ENCODE measurements around the gene ZC3H12D. TPM values are rescaled to one million over a fixed set of nuclear protein-coding genes. Genes with fewer than 3 reads are reported as not detected.

ZC3H12D gene
- total and polyA plus RNA-seq, 2 of the 8 experiments (the other 6 are each of a cell fraction or from before 2014, with no cell fraction given), result 0.05 to 0.07 TPM

DNA sequence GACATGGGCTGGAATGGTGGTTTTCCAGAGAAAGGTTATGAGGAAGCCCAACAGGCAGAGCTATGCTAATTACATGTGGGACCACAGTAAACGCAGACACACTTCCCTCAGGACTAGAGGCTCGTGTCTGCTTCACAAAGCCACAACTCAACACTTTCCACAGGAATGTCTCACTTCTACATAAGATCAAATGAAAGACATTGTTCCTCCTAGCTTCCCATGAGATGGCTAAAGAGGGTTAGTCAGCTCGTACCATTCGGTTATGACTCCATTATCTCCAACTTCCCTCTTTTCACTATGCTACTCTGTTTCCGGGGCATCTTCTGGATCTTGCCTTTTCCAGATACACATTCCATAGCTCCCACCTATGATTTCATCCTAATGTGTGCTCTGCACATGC, 29.1 kb upstream of the ZC3H12D start:
- no peaks in the 10 kb centered on the region for H3K23me2 ChIP-seq (ENCODE audit: low read depth, low read length)
- no peak overlapping the region for H3K23ac ChIP-seq (ENCODE audit: insufficient read length)
- POLR2A ChIA-PET (ENCODE audit: partially characterized antibody), result interaction anchor here (0.6 to 1.0 kb wide), 2 partner anchors 8 to 107 kb away, joined by 3 read pairs; no protein-coding TSS in a partner anchor
- no peak overlapping the region for H2BK15ac ChIP-seq (ENCODE audit: low read length)
- no peak overlapping the region for H2BK20ac ChIP-seq (ENCODE audit: low read length)
- H4K5ac ChIP-seq (ENCODE audit: insufficient read length, low read depth, low read length), result no peak overlapping the region
- no peak overlapping the region for H2AFZ ChIP-seq (ENCODE audit: low read length)
- no peaks in the 10 kb centered on the region for H3K27me3 ChIP-seq (replicated peaks in 1 of 4; ENCODE audit: control insufficient read depth in 3 of 4, extremely low read depth in 1 of 4, insufficient read depth in 3 of 4, low read length in 3 of 4)
- H3K79me2 ChIP-seq (ENCODE audit: control insufficient read depth in 1 of 2, insufficient read depth in 2 of 2, low read length in 2 of 2), result no peaks in the 10 kb centered on the region
- no peak overlapping the region for H3K9ac ChIP-seq (replicated peaks in 1 of 4; ENCODE audit: extremely low read depth in 1 of 4, low read depth in 3 of 4, low read length in 3 of 4)
- H3K4me2 ChIP-seq (ENCODE audit: insufficient read depth in 1 of 2, low read depth in 2 of 2, low read length in 2 of 2), result no peak overlapping the region
- peaks cover 0 to 3% (median 0%) of the 10 kb centered on the region in 4 experiments; a peak in 2 of 8 replicates for H3K36me3 ChIP-seq (ENCODE audit: control insufficient read depth in 2 of 4, insufficient read depth in 4 of 4, low read length in 3 of 4)
- H3K4ac ChIP-seq (replicated peaks; ENCODE audit: insufficient read length, low read depth, low read length), result no peak overlapping the region
- H2BK120ac ChIP-seq (replicated peaks; ENCODE audit: low read depth, low read length), result no peak overlapping the region
- CTCF ChIA-PET (ENCODE audit: partially characterized antibody), result interaction anchor here (0.6 kb wide), 1 partner anchor 64 kb away, joined by 3 read pairs; no protein-coding TSS in a partner anchor
- H3K27ac ChIP-seq (ENCODE audit: low read depth, low read length), result no peak overlapping the region
- no peak overlapping the region for H4K8ac ChIP-seq (ENCODE audit: extremely low read depth, insufficient read depth, low read length)
- H3K4me3 ChIP-seq (ENCODE audit: extremely low read depth in 1 of 4, insufficient read depth in 2 of 4, low read depth in 3 of 4, low read length in 4 of 4), result no peak overlapping the region
- FAIRE-seq (no peak), DNase-seq (ENCODE audit: low read depth in 1 of 2, low spot score in 2 of 2) (no peak)
- H3K56ac ChIP-seq (replicated peaks; ENCODE audit: insufficient read length, low read depth, low read length), result no peak overlapping the region
- H2BK12ac ChIP-seq (ENCODE audit: low read depth, low read length), result no peak overlapping the region
- no peak overlapping the region for H3K18ac ChIP-seq (ENCODE audit: extremely low read depth, low read length)
- peaks cover 0 to 3% of the 10 kb centered on the region in 2 experiments for H4K20me1 ChIP-seq (replicated peaks in 1 of 2; ENCODE audit: control insufficient read depth in 1 of 2, insufficient read depth in 2 of 2, low read length in 2 of 2)
- H3K4me1 ChIP-seq (replicated peaks in 1 of 4; ENCODE audit: control insufficient read depth in 3 of 4, insufficient read depth in 4 of 4, low read length in 3 of 4), result no peaks in the 10 kb centered on the region
- no peaks in the 10 kb centered on the region for H3K9me3 ChIP-seq (ENCODE audit: insufficient read depth in 2 of 2, low read depth in 1 of 2, low read length in 1 of 2)
- no peak overlapping the region for H2AK5ac ChIP-seq (ENCODE audit: low read depth, low read length)
- 91% methylated on average over 5 of the region's 5 CpGs; no CpG with 5 or more reads in 1 of the 2 experiments for WGBS, 2 experiments (ENCODE audit: extremely low coverage in 1 of 2, insufficient coverage in 1 of 2, insufficient read length in 1 of 2, insufficient replicate concordance in 2 of 2, low coverage in 1 of 2, low lambda C conversion rate in 2 of 2, missing lambda C conversion rate in 1 of 2)
- H3K14ac ChIP-seq (ENCODE audit: insufficient read length), result no peak overlapping the region
- H4K91ac ChIP-seq (replicated peaks; ENCODE audit: insufficient read length, low read length), result no peak overlapping the region
- H3K79me1 ChIP-seq (ENCODE audit: low read depth, low read length), result no peaks in the 10 kb centered on the region
- H2BK5ac ChIP-seq (ENCODE audit: low read depth, low read length), result no peak overlapping the region
- TF ChIP-seq KDM1A (IDR thresholded peaks at IDR 0.05; ENCODE audit: borderline replicate concordance, low read length), result no peak
- TF ChIP-seq CREB1 (IDR thresholded peaks at IDR 0.05), result no peak
- TF ChIP-seq, protein P1, sequence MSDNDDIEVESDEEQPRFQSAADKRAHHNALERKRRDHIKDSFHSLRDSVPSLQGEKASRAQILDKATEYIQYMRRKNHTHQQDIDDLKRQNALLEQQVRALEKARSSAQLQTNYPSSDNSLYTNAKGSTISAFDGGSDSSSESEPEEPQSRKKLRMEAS (IDR thresholded peaks at IDR 0.05), result no peak
- TF ChIP-seq RNF2 (IDR thresholded peaks at IDR 0.05; ENCODE audit: borderline replicate concordance, low read depth, low read length, missing control alignments, poor library complexity, severe bottlenecking), result no peak
- TF ChIP-seq TEAD4 (IDR thresholded peaks at IDR 0.05; ENCODE audit: low read depth, low read length), result no peak
- no peak for TF ChIP-seq TAF7 (optimal IDR thresholded peaks at IDR 0.05; ENCODE audit: borderline replicate concordance, low read depth, low read length)
- TF ChIP-seq BACH1 (IDR thresholded peaks at IDR 0.05; ENCODE audit: low read length), result no peak
- TF ChIP-seq CBX8 (IDR thresholded peaks at IDR 0.05; ENCODE audit: borderline replicate concordance, low read depth, low read length), result no peak
- TF ChIP-seq SIX5 (IDR thresholded peaks at IDR 0.05; ENCODE audit: low read depth, low read length), result no peak
- TF ChIP-seq, protein P2, sequence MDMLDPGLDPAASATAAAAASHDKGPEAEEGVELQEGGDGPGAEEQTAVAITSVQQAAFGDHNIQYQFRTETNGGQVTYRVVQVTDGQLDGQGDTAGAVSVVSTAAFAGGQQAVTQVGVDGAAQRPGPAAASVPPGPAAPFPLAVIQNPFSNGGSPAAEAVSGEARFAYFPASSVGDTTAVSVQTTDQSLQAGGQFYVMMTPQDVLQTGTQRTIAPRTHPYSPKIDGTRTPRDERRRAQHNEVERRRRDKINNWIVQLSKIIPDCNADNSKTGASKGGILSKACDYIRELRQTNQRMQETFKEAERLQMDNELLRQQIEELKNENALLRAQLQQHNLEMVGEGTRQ (IDR thresholded peaks at IDR 0.05; ENCODE audit: low read length), result no peak
- no peak for TF ChIP-seq EGR1 (IDR thresholded peaks at IDR 0.05; ENCODE audit: borderline replicate concordance, low read depth, low read length)
- TF ChIP-seq ASH2L (IDR thresholded peaks at IDR 0.05; ENCODE audit: low read length), result no peak
- TF ChIP-seq, protein P3, sequence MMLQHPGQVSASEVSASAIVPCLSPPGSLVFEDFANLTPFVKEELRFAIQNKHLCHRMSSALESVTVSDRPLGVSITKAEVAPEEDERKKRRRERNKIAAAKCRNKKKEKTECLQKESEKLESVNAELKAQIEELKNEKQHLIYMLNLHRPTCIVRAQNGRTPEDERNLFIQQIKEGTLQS (IDR thresholded peaks at IDR 0.05; ENCODE audit: insufficient read depth, low read depth, low read length), result no peak
